Fibroblast of skin of back (primary cell): ENCODE measurements around the gene HTRA1.

Experiments used
- DNase-seq: peaks from one replicate; pipeline ENCODE4 v3.0.0-alpha.2; 2013

Gene HTRA1

DNA sequence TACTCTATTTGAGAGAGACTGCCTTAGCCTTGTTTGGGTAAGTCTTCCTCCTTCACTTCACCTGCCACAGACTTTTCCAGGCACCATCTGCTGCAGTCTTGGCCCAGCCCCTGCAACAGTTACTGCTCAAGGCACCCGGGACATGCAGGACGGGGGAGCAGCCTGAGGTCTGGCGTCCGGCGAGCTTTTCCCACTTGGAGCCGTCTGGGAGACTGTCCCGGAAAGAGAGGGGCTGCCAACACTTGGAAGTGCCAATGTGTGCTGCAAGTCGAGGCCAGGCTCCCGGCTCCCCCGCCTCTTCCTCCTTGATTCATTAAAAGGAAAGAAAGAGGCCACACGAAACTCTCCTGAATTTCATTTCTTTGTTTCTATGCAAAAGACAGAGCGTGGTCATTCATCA, 13.7 kb downstream of the HTRA1 start:
- DNase-seq = no peak

GRCh38 chr10:122475591-122476332, 14.4 kb downstream of the HTRA1 start:
- DNase-seq = peak; percentile 30

DNA sequence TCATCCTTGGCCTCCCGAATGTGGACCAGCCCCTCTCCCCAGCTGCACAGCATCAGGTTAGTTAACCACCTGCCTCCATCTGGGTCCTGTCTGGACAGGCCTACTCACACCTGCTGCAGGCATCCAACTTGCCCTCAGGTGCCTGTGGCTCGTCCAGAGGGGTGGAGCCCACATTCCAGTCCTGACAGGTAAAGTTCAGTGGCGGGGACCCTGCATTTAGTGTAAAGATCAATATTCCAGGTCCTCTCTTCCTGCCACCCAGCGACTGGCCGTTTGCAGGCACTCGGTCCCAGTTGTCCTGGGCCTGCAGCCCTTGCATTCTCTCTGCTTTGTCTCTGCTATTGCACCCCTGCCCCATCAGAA, 15.0 kb downstream of the HTRA1 start:
- DNase-seq = no peak

DNA sequence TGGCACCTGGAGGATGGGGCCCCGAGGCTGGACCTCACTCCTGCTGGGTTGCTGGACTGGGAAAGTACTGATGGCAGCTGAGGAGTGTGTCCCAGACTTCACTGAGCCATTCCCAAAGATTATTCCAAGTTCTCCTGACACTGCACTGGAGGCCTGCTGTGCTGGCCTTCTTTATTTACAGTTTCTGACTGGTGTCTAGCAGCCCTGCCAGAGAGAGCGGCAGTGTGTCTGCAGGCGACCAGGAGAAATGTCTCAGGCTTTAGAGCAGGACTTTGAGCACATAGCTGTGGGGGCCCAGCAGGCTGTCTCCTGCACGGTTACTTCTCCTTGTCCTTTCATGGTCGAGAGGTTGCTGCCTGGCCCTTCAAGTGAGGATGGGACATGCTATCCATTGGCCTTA, 16.1 kb downstream of the HTRA1 start:
- no peak for DNase-seq

DNA sequence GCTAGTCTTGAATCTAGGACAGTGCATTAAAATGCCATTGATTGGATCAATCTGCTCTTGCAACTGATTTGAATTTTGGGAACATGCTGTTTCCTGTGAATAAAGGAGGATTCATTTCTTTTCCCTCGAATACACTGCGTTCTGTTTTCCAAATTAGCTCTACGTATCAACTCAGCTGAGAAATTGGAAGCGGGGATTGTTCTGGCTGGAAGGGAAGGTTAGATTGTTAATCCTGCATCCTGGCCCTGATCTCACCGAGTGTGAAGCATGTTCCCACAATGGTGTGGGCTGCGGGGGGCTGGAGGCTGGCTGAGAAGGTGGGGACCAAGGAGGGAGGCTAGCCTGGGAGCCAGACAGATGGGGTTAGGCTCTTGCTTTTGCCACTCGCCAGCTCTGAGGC, 17.6 kb downstream of the HTRA1 start:
- no peak for DNase-seq

- DNase-seq = no peak
These were observed 18.9 kb downstream of the HTRA1 start for GRCh38 chr10:122480146-122480833.

- DNase-seq = no peak
These were observed 20.1 kb downstream of the HTRA1 start for GRCh38 chr10:122481296-122482056.

DNA sequence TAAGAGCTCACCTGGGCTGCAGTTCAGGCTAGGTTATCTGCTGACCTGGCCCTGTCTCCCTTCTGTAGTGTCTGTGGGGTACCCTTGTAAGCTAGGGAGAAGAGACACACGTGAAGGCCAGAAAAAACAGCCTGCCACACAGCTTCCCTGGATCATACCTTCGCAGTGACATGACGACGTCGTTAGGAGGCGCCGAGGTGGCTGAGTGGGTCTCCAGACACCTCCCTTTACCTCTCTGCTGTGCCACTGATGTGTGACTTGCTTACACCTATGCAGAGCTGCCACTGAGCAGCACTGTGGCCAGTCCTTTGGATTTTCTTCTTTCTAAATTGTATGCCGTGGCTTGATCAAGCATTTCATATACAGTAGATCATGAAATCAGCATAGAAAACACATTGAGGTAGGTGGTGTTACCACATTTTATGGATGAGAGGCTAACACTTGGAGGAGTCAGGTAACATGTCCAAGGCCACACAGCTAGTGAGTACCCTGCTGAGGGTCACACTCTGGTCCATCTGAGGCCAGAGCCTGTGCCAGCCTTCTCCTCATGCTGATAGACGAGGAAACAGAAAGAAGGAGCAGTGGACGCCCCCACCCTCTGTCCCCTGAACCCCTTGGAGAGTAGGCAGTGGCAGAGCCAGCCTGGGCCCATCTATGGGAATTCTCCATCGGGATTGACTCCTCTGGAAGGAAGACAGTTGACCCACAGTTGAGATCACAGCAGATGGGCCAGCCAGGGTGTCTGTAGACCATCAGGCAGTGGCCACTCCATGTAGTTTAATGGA, 23.1 kb downstream of the HTRA1 start:
- no peak for DNase-seq

DNA sequence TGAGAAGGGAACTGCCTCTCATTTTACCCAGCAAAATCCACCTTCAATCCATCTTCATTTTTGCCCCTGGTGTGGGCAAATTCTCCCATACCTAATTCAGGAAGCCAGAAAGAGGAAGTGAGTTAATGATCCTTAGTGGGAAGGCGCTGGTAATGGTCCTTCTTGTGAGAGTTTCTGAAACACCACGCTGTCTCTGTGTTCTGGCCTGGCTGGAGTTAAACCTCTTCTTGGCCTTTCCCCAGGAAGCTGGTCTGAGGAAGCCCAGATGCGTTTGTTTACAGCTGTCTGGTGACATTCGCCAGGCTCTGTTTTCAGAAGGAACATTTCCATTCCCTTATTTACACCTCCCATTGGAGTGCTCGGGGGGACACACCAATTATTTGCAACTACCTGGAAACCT, 24.3 kb downstream of the HTRA1 start:
- no peak for DNase-seq

DNA sequence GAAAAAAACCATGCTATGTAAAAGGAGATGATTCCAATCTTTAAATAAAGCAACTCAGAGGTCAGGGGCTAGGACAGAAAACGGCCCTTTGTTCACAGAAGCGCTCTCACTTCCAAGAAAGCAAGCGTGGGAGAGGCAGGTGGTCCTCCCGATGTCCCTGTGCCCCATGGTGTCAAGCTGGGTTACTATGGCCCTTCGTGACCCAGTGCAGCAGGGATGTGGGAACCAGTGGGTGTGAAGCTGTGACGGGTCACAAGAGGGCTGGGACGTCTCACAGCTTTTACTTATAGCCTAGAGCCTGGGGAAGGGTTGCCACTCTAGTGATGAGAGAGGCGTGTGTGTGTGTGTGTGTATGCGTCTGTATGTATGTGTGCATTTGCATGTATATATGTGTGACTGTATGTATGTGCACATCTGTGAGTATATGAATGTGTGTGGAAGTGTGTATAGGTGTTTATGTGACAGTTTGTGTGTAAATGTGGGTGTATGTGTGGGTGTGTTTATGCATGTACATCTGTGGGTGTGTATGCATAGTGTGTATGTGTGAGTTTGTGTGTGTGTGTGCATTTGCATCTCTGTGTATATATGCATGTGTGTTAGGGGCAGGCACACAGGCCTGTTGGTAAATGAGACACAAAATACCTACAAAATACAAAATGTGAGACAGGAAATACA, 25.2 kb downstream of the HTRA1 start:
- no peak for DNase-seq

GRCh38 chr10:122487174-122487765, 25.9 kb downstream of the HTRA1 start:
- DNase-seq = no peak

GRCh38 chr10:122490268-122490667, 28.9 kb downstream of the HTRA1 start:
- peak; percentile 53 for DNase-seq

GRCh38 chr10:122490786-122491680, 29.7 kb downstream of the HTRA1 start:
- DNase-seq = peak; percentile 36

- no peak for DNase-seq
These were observed 30.7 kb downstream of the HTRA1 start for GRCh38 chr10:122492006-122492405.

- peak; percentile 33 for DNase-seq
These were observed 31.7 kb downstream of the HTRA1 start for GRCh38 chr10:122492999-122493481.

DNA sequence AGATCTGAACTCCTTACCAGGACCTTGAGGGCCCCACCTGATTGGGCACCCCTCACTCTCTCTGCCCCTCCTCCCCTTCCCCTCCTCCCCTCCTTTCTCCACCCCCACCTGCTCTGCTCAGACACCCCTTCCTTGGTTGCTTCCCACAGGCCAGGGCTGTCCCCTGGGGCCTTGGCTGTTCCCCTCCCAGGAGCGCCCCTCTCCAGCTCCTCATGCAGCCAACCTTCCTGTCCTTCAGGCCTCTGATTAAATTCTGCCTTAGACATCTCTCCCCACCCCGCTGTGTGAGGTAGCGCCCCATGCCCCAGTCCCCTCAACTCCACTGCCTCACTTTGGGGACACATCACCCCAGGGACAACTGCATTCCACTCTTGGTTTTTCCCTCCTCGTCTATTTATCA, 32.4 kb downstream of the HTRA1 start:
- DNase-seq = no peak

DNA sequence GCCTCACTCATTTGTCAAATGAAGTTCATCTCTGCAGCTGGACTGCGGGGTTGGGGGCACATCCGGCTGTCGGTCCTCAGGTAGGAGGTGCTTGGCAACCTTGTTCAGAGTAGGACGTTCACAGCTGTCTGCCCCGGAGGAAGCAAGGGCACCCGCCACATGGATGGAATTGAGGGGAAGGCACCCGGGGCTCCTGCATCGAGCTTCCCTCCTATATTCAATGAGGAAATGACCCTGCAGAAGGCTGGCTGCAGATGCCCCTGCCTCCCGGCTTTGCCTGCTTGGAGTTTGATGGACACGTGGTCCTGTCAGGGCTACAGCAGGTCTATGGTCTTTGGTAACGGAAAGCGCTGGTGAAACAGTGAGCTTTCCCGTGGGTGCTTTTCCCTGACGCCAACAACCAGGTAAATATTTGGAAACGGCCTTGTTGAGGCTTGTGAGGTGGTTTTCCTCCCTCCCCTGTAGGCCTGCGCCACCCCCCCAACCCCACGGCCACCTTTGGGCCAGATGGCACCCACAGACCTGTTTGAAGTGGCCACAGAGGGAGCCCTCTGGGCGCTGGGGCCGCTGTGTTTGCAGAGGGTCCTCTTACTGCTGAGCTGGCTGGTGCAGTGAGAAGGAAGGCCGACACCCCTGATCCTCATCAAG, 32.9 kb downstream of the HTRA1 start:
- no peak for DNase-seq

DNA sequence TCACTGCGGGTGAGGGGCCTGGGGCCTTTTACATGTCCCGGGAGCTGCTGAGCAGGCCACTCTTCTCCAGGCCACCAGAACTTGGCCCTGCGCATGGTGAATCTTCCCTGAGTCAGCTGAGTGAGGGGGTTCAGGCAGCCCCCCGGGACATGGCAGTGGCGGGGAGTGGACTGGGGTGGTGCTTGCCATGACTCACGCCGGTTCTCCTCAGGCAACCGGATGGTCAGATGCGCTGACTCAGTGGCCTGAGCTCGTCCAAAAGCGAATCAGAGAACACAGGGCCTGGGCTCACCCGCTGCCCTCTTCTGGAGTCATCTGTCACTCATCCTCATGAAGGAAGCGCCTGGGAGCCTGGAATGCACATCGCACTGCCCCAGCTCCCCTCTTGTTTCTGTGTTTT, 33.5 kb downstream of the HTRA1 start:
- peak; percentile 91 for DNase-seq

DNA sequence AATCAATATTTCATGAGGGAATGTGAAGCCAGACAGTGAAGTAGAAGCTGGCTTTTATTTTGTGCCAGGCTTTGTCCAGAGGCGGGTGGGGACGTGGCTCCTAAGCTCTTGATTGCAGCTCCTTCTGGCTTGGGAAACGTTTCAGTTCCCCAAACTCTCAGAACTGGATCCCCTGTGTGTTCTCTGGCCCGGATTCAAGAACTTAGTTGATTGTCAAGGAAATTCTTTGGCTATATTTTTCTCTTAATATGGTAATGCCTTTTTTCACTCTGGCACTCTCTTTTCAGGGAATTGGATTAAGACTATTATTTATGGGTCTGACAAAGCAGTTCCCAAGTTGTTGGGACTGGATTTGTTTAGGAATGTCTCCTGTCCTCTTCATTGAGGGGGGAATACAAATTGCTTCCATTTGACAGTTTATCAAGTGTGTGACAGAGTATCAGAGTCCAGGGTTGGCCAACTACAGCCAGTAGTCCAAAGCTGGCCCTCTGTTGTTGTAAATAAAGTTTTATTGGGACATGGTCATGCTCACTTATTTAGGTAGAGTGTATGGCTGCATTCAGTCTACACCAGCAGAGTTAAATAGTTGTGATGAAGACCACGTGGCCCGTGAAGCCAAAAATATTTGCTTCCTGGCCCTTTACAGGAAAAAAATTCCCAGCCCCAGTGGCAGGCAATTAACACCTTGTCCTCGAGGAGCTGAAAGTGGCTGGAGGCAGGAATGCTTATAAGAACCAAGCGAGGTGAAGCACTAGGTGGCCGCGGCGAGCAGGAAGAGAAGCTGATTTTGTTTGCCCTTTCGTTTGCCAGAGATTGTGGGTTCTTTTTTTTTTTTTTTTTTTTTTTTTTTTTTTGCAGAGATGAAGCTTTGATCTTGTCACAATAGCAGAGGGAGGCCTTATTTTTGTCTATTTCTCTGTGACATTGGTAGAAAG, 34.3 kb downstream of the HTRA1 start:
- peak; percentile 89 for DNase-seq
